Sigmoid colon (tissue), 7 donors: Measurements from ENCODE around the gene TTC39A. TPM values are rescaled to one million over a fixed set of nuclear protein-coding genes. Genes with fewer than 3 reads are reported as not detected.

ENCODE experiments used
- DNase-seq: peaks from one replicate; pipeline ENCODE4 v3.0.0-alpha.2; 2019
- H3K27ac ChIP-seq, 4 donors: fragments of 200-600 bp; sonication (generic); one replicate each; pipeline ENCODE4 v1.5.1; 2016 to 2019; ENCODE audit warnings: mild to moderate bottlenecking in 1 of 4
- H3K27me3 ChIP-seq, 3 donors: fragments of 200-600 bp; sonication (generic); one replicate each; pipeline ENCODE4 v1.5.1; 2019; ENCODE audit warnings: mild to moderate bottlenecking in 1 of 3
- H3K36me3 ChIP-seq, 4 donors: fragments of 200-600 bp; sonication (generic); one replicate each; pipeline ENCODE4 v1.5.1; 2016 to 2019
- H3K4me1 ChIP-seq, 4 donors: fragments of 200-600 bp; sonication (generic); one replicate each; pipeline ENCODE4 v1.5.1; 2017 to 2019
- H3K4me3 ChIP-seq, 4 donors: fragments of 200-600 bp; sonication (generic); one replicate each; pipeline ENCODE4 v1.5.1; 2017 to 2019; ENCODE audit warnings: mild to moderate bottlenecking in 2 of 4, moderate library complexity in 1 of 4
- H3K9me3 ChIP-seq, 4 donors: fragments of 200-600 bp in 3 of 4; sonication (generic) in 3 of 4; one replicate each; pipeline versions ENCODE4 v1.5.1 to v1.6.1; 2013 to 2019
- EP300 ChIP-seq, 4 donors: sonication (generic); formaldehyde crosslinking; IDR thresholded peaks; one replicate each; pipeline ENCODE4 v1.6.1; 2017; ENCODE audit warnings: antibody characterized with exemption in 4 of 4
- POLR2A ChIP-seq, 2 donors: fragments of 450-650 bp; IDR thresholded peaks; one replicate each; pipeline ENCODE4 v1.6.1; 2016; ENCODE audit warnings: antibody characterized with exemption in 2 of 2, mild to moderate bottlenecking in 2 of 2, moderate library complexity in 2 of 2
- POLR2AphosphoS5 ChIP-seq, 4 donors: sonication (generic); formaldehyde crosslinking; IDR thresholded peaks; one replicate each; pipeline ENCODE4 v1.6.1; 2017; ENCODE audit warnings: antibody characterized with exemption in 4 of 4
- WGBS, 2 donors: extraction: QIAGEN DNeasy Blood & Tissue Kit; methylation state at CpG; one replicate each; pipeline ENCODE4 v1.1.7; 2013; 5-methylcytosine and 5-hydroxymethylcytosine counted together
- intact Hi-C: fragments of 100-400 bp; cut with DNase I; formaldehyde crosslinking; loops from one replicate; pipeline ENCODE4 v1.15.1; 2023
- polyA plus RNA-seq, 3 donors: library from polyadenylated mRNA; stranded (reverse); fragments of 200-250 nt; gene quantifications; one replicate each; pipeline ENCODE4 v1.2.3, GENCODE V29; 2013
- total RNA-seq, 4 donors: library from RNA; depleted of rRNA; stranded (reverse); fragments of >200 nt; gene quantifications; one replicate each; pipeline ENCODE4 v1.1.0, GENCODE V29; 2016
- TF ChIP-seq, protein P1 (sequence below), 4 experiments: fragments of 450-650 bp in 3 of 4; fragments of 200-600 bp in 1 of 4; IDR thresholded peaks; one replicate each; pipeline ENCODE4 v1.5.1; 2016 to 2019; ENCODE audit warnings: antibody characterized with exemption in 4 of 4, mild to moderate bottlenecking in 3 of 4, moderate library complexity in 2 of 4
- donor health status: healthy with polysubstance abuse.
- donor health status: Bipolar disorder and iron deficiency.
- donor health status: healthy.

The TTC39A gene
- total and polyA plus RNA-seq, 7 donors, result under 0.01 to 71.7 (median 16.3) TPM; not detected in 1

DNA sequence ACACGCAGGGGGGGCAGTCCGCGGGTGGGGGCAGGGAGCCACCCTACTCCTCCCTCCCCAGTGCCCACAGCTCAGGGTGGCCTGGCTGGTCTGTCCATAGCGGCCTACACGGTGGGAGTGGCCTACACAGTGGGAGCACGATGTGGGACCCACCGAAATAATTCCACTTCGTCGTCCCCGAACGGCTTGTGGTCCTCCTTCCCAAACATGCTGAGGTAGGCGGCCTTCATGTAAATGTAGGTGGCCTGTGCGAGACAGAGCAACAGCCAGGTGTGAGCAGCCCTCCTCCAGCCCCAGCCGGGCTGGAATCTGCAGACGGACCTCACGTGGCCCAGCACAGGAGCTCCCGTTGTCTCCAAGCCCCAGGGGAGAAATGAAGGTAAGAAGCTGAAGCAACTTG is 34.4 kb downstream of the TTC39A start:
- DNase-seq, result no peak
- Histone ChIP-seq H3K4me1 (peaks cover 0 to 12% (median 9%) of the 10 kb centered on the region in 4 donors), H3K9me3 (no peaks in the 10 kb centered on the region), H3K36me3 (no peaks in the 10 kb centered on the region), H3K27ac (no peak overlapping the region), H3K27me3 (peaks cover 0 to 5% (median 0%) of the 10 kb centered on the region in 3 donors), H3K4me3 (no peak overlapping the region)
- TF ChIP-seq POLR2AphosphoS5 (IDR thresholded peaks at IDR 0.05) (no peak), POLR2A (IDR thresholded peaks at IDR 0.05) (no peak), EP300 (IDR thresholded peaks at IDR 0.05) (no peak)
- TF ChIP-seq, protein P1, sequence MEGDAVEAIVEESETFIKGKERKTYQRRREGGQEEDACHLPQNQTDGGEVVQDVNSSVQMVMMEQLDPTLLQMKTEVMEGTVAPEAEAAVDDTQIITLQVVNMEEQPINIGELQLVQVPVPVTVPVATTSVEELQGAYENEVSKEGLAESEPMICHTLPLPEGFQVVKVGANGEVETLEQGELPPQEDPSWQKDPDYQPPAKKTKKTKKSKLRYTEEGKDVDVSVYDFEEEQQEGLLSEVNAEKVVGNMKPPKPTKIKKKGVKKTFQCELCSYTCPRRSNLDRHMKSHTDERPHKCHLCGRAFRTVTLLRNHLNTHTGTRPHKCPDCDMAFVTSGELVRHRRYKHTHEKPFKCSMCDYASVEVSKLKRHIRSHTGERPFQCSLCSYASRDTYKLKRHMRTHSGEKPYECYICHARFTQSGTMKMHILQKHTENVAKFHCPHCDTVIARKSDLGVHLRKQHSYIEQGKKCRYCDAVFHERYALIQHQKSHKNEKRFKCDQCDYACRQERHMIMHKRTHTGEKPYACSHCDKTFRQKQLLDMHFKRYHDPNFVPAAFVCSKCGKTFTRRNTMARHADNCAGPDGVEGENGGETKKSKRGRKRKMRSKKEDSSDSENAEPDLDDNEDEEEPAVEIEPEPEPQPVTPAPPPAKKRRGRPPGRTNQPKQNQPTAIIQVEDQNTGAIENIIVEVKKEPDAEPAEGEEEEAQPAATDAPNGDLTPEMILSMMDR (IDR thresholded peaks at IDR 0.05), result no peak
- 93 to 95% methylated on average over 17 of the region's 17 CpGs for WGBS, 2 donors
- intact Hi-C loops, result loop anchor here (5.0 kb wide), 3 partner anchors 59 to 519 kb away; partner anchors contain the start of gene RNF11

- no peak for DNase-seq
- TF ChIP-seq POLR2A (IDR thresholded peaks at IDR 0.05) (no peak), POLR2AphosphoS5 (IDR thresholded peaks at IDR 0.05) (no peak), EP300 (IDR thresholded peaks at IDR 0.05) (no peak)
- TF ChIP-seq, protein P1 (IDR thresholded peaks at IDR 0.05), result no peak
- intact Hi-C loops, result loop anchor here (5.0 kb wide), 3 partner anchors 57 to 517 kb away; partner anchors contain the start of gene RNF11
- Histone ChIP-seq H3K27me3 (peaks cover 0 to 1% (median 0%) of the 10 kb centered on the region in 3 donors), H3K36me3 (no peaks in the 10 kb centered on the region), H3K4me1 (peaks cover 0 to 12% (median 9%) of the 10 kb centered on the region in 4 donors), H3K4me3 (no peak overlapping the region), H3K9me3 (no peaks in the 10 kb centered on the region), H3K27ac (no peak overlapping the region)
- WGBS, 2 donors, result 59 to 66% methylated on average over 11 of the region's 11 CpGs
These were observed 35.7 kb downstream of the TTC39A start for GRCh38 chr1:51294566-51295184.

- no peak for TF ChIP-seq POLR2AphosphoS5 (IDR thresholded peaks at IDR 0.05)
- TF ChIP-seq, protein P1 (IDR thresholded peaks at IDR 0.05), result no peak
- no peak for TF ChIP-seq POLR2A (IDR thresholded peaks at IDR 0.05)
- no peak for TF ChIP-seq EP300 (IDR thresholded peaks at IDR 0.05)
- Histone ChIP-seq H3K9me3 (no peaks in the 10 kb centered on the region), H3K4me3 (no peak overlapping the region), H3K4me1 (peaks cover 0 to 12% (median 9%) of the 10 kb centered on the region in 4 donors), H3K27ac (no peak overlapping the region), H3K36me3 (no peaks in the 10 kb centered on the region), H3K27me3 (no peaks in the 10 kb centered on the region)
- no peak for DNase-seq
- WGBS, 2 donors, result 93 to 94% methylated on average over 13 of the region's 13 CpGs
- intact Hi-C loops, result no loop called here
These were observed 36.4 kb downstream of the TTC39A start for GRCh38 chr1:51293898-51294515.

DNA sequence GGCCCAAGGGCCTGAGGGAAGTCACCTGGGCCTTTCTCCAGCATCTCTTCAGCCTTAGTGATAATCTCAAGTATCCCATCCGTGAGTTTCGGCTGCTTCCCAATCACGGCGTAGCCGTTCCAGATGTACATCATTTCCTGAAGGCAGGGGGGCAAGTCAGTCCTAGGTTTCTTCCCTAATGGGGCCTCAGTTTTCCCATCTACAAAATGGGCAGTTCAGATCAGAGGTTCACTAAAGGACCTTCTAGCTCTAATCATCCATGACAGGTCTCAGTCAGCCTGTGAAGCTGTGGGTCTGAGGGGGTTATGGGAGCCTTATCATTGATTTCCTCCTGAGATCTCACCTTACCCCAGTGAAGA is 39.9 kb downstream of the TTC39A start:
- Histone ChIP-seq H3K27ac (no peak overlapping the region), H3K27me3 (no peaks in the 10 kb centered on the region), H3K9me3 (no peaks in the 10 kb centered on the region), H3K4me3 (no peak overlapping the region), H3K4me1 (no peaks in the 10 kb centered on the region), H3K36me3 (no peaks in the 10 kb centered on the region)
- intact Hi-C loops, result no loop called here
- no peak for TF ChIP-seq POLR2A (IDR thresholded peaks at IDR 0.05)
- TF ChIP-seq, protein P1 (IDR thresholded peaks at IDR 0.05), result no peak
- no peak for TF ChIP-seq POLR2AphosphoS5 (IDR thresholded peaks at IDR 0.05)
- TF ChIP-seq EP300 (IDR thresholded peaks at IDR 0.05), result no peak
- 95 to 96% methylated on average over 5 of the region's 5 CpGs for WGBS, 2 donors
- no peak for DNase-seq
